Ovary (tissue), 3 donors: ENCODE measurements around the gene SPATA3.

Experiments
- EP300 ChIP-seq: sonication (generic); formaldehyde crosslinking; IDR thresholded peaks from one replicate; pipeline ENCODE4 v1.6.1; 2017; ENCODE audit warnings: antibody characterized with exemption
- POLR2A ChIP-seq: fragments of 450-650 bp; IDR thresholded peaks from one replicate; pipeline ENCODE4 v1.6.1; 2017; ENCODE audit warnings: antibody characterized with exemption, mild to moderate bottlenecking, moderate library complexity
- TF ChIP-seq, protein P1 (sequence below), 3 donors: fragments of 450-650 bp in 2 of 3; fragments of 200-600 bp in 1 of 3; IDR thresholded peaks; one replicate each; pipeline versions ENCODE4 v1.5.1 to v1.8.0; 2016 to 2022; ENCODE audit warnings: antibody characterized with exemption in 3 of 3, mild to moderate bottlenecking in 1 of 3
- donor health status: DM: no; HTN: no; CAD: no.

DNA sequence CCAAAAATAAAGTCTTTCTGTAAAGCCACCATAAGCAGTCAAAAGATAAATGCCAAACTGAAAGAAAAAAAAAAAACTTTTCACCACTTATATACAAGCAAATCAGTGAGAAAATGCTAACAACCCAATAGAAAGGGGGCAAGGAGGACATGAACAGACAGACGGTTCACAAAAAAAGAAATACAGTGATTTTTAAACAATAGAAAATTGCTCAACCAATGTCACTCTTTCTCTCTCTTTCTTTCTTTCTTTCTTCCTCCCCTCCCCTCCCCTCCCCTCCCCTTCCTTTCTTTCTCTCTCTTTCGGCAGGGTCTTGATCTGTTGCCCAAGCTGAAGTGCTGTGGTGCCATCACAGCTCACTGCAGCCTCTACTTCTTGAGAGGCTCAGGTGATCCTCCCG, 28.8 kb upstream of the SPATA3 start:
- TF ChIP-seq, protein P1, sequence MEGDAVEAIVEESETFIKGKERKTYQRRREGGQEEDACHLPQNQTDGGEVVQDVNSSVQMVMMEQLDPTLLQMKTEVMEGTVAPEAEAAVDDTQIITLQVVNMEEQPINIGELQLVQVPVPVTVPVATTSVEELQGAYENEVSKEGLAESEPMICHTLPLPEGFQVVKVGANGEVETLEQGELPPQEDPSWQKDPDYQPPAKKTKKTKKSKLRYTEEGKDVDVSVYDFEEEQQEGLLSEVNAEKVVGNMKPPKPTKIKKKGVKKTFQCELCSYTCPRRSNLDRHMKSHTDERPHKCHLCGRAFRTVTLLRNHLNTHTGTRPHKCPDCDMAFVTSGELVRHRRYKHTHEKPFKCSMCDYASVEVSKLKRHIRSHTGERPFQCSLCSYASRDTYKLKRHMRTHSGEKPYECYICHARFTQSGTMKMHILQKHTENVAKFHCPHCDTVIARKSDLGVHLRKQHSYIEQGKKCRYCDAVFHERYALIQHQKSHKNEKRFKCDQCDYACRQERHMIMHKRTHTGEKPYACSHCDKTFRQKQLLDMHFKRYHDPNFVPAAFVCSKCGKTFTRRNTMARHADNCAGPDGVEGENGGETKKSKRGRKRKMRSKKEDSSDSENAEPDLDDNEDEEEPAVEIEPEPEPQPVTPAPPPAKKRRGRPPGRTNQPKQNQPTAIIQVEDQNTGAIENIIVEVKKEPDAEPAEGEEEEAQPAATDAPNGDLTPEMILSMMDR (IDR thresholded peaks at IDR 0.05): no peak
- TF ChIP-seq POLR2A (no peak), EP300 (no peak)
